Lower lobe of right lung (tissue), 2 donors: ENCODE measurements around the gene SEMA4A. TPM values are rescaled to one million over a fixed set of nuclear protein-coding genes. Genes with fewer than 3 reads are reported as not detected.

Experiments
- ATAC-seq, 2 donors: fragments of 200-7000 bp; cut with Tn5 transposase; one replicate each; pipeline ENCODE4 v1.9.1; 2020 to 2022; ENCODE audit warnings: mild to moderate bottlenecking in 2 of 2, moderate library complexity in 2 of 2
- DNase-seq: peaks from one replicate; pipeline ENCODE4 v3.0.0-alpha.2; 2020
- H3K27ac ChIP-seq: fragments of 200-600 bp; one replicate; pipeline ENCODE4 v1.8.0; 2022
- H3K27me3 ChIP-seq: fragments of 200-600 bp; one replicate; pipeline ENCODE4 v1.8.0; 2022; ENCODE audit warnings: low read depth
- H3K36me3 ChIP-seq: fragments of 200-600 bp; one replicate; pipeline ENCODE4 v1.8.0; 2022; ENCODE audit warnings: mild to moderate bottlenecking
- H3K4me1 ChIP-seq: fragments of 200-600 bp; one replicate; pipeline ENCODE4 v1.8.0; 2022
- H3K4me3 ChIP-seq: fragments of 200-600 bp; one replicate; pipeline ENCODE4 v1.8.0; 2022; ENCODE audit warnings: mild to moderate bottlenecking
- H3K9me3 ChIP-seq: fragments of 200-600 bp; one replicate; pipeline ENCODE4 v1.8.0; 2022
- CTCF ChIP-seq: fragments of 200-600 bp; IDR thresholded peaks from one replicate; pipeline ENCODE4 v1.8.0; 2022; ENCODE audit warnings: antibody characterized with exemption, mild to moderate bottlenecking
- intact Hi-C: fragments of 100-400 bp; cut with DNase I; formaldehyde crosslinking; loops from one replicate; pipeline ENCODE4 v1.11.0; 2022
- total RNA-seq: library from RNA; stranded (reverse); fragmentation: NEBNext Ultra II Directional; extraction: Animal tissue kit (Norgen Biotek cat#: 25700); gene quantifications from one replicate; pipeline ENCODE4 v1.2.1, GENCODE V29; 2021
- donor health status: DM: no; HTN: yes; CAD: no; lungs with severe emphysema.

Gene SEMA4A
- total RNA-seq, 1 donor from 2014 or later: 28.9 TPM

- intact Hi-C loops: no loop called here
- no peaks in the 10 kb centered on the region for H3K27me3 ChIP-seq
- no peak overlapping the region for H3K27ac ChIP-seq
- no peak for TF ChIP-seq CTCF
- ATAC-seq: no peak
- peaks cover 26% of the 10 kb centered on the region for H3K4me1 ChIP-seq
- no peak overlapping the region for H3K4me3 ChIP-seq
- no peak for DNase-seq
- peaks cover 9% of the 10 kb centered on the region for H3K36me3 ChIP-seq
- H3K9me3 ChIP-seq: no peaks in the 10 kb centered on the region
These were observed 38.0 kb downstream of the SEMA4A start for GRCh38 chr1:156191292-156191964.

- Histone ChIP-seq H3K4me3 (peak overlapping the region; percentile 95), H3K9me3 (no peaks in the 10 kb centered on the region), H3K36me3 (peaks cover 17% of the 10 kb centered on the region), H3K27ac (peak overlapping the region; percentile 89), H3K27me3 (no peaks in the 10 kb centered on the region), H3K4me1 (peaks cover 34% of the 10 kb centered on the region)
- intact Hi-C loops: no loop called here
- no peak for TF ChIP-seq CTCF
- no peak for DNase-seq
- ATAC-seq: no peak
These were observed 39.8 kb downstream of the SEMA4A start for GRCh38 chr1:156193208-156193487.

- no peaks in the 10 kb centered on the region for H3K9me3 ChIP-seq
- H3K27ac ChIP-seq: peak within 1 kb of the TSS; percentile 89
- intact Hi-C loops: no loop called here
- peak; percentile 62 for TF ChIP-seq CTCF
- ATAC-seq: peak; percentile 98 to 99
- peaks cover 34% of the 10 kb centered on the region for H3K4me1 ChIP-seq
- peaks cover 17% of the 10 kb centered on the region for H3K36me3 ChIP-seq
- H3K27me3 ChIP-seq: no peaks in the 10 kb centered on the region
- H3K4me3 ChIP-seq: peak within 1 kb of the TSS; percentile 95
- peak; percentile 95 for DNase-seq
These were observed 40.3 kb downstream of the SEMA4A start, which contains the start of gene SLC25A44 for GRCh38 chr1:156193488-156194299. Gene SLC25A44 (plus strand): TSS chr1:156194104. CDS start chr1:156199848, 5,744 bp downstream.

- TF ChIP-seq CTCF: no peak
- Histone ChIP-seq H3K27ac (peak overlapping the region; percentile 89), H3K36me3 (peaks cover 20% of the 10 kb centered on the region), H3K4me1 (peaks cover 34% of the 10 kb centered on the region), H3K27me3 (no peaks in the 10 kb centered on the region), H3K9me3 (no peaks in the 10 kb centered on the region), H3K4me3 (peak overlapping the region; percentile 95)
- ATAC-seq: peak; percentile 2 to 16
- no peak for DNase-seq
- intact Hi-C loops: no loop called here
These were observed 40.9 kb downstream of the SEMA4A start for GRCh38 chr1:156194300-156194652.

- intact Hi-C loops: no loop called here
- no peak overlapping the region for H3K27ac ChIP-seq
These were observed 42.5 kb downstream of the SEMA4A start for GRCh38 chr1:156195853-156196252.

More at GRCh38 chr1:156195853-156196252, 42.5 kb downstream of the SEMA4A start:
- Histone ChIP-seq H3K4me3 (no peak overlapping the region), H3K4me1 (peaks cover 34% of the 10 kb centered on the region), H3K27me3 (no peaks in the 10 kb centered on the region), H3K9me3 (no peaks in the 10 kb centered on the region), H3K36me3 (peaks cover 36% of the 10 kb centered on the region)
- DNase-seq (no peak), ATAC-seq (no peak)
- TF ChIP-seq CTCF: no peak
